Neutrophil (primary cell): ENCODE data around the gene NPAS3.

Source experiments
- H3K27ac ChIP-seq: fragments of 200-600 bp; sonication (generic); 2 replicates; pipeline ENCODE4 v1.5.1; 2016; ENCODE audit warnings: mild to moderate bottlenecking, moderate library complexity
- H3K27me3 ChIP-seq: fragments of 200-600 bp; sonication (generic); 2 replicates; pipeline ENCODE4 v1.6.0; 2016; ENCODE audit warnings: mild to moderate bottlenecking
- H3K36me3 ChIP-seq: fragments of 200-600 bp; sonication (generic); 2 replicates; pipeline ENCODE4 v1.5.1; 2017
- H3K4me1 ChIP-seq, 2 experiments: fragments of 200-600 bp in 1 of 2; sonication (generic) in 1 of 2; 1 replicate in 1 of 2; 2 replicates in 1 of 2; pipeline versions ENCODE4 v1.5.1 to v1.6.1; 2013 to 2016; ENCODE audit warnings: low read depth in 1 of 2, low read length in 1 of 2, mild to moderate bottlenecking in 1 of 2, moderate library complexity in 1 of 2; ENCODE audit not compliant: control insufficient read depth in 1 of 2, insufficient read depth in 1 of 2
- H3K4me3 ChIP-seq, 2 experiments: fragments of 200-600 bp in 1 of 2; sonication (generic) in 1 of 2; 1 replicate in 1 of 2; 2 replicates in 1 of 2; pipeline ENCODE4 v1.5.1; 2013 to 2016; ENCODE audit warnings: low read depth in 1 of 2, low read length in 1 of 2, mild to moderate bottlenecking in 1 of 2, moderate library complexity in 1 of 2
- H3K9me3 ChIP-seq: fragments of 200-600 bp; sonication (generic); 2 replicates; pipeline ENCODE4 v1.5.1; 2016
- TF ChIP-seq, protein P1 (sequence below): fragments of 200-600 bp; sonication (generic); IDR thresholded peaks from 2 replicates; pipeline ENCODE4 v1.5.1; 2016; ENCODE audit warnings: antibody characterized with exemption

The NPAS3 gene

DNA sequence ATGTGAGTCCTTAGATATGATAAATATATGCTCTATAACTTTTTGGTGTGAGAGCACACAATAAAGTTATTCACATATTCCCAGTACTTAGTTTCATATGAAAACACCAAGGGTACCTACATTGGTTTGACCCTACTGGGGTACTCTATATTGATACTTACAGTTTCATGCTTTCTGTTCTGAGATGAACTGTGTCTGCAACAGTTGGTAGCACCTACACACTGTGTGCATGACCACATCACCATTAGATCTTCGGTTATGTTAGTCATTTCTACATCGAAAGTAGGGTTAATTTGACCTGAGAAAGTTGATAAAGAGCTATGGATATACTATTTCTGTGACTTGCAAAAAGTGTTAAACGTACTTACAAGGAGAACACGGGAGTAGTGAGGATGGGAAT, 337.2 kb downstream of the NPAS3 start:
- Histone ChIP-seq H3K27ac (no peak overlapping the region), H3K4me1 (no peaks in the 10 kb centered on the region), H3K27me3 (no peaks in the 10 kb centered on the region), H3K9me3 (no peaks in the 10 kb centered on the region), H3K4me3 (no peak overlapping the region), H3K36me3 (no peaks in the 10 kb centered on the region)
- TF ChIP-seq, protein P1, sequence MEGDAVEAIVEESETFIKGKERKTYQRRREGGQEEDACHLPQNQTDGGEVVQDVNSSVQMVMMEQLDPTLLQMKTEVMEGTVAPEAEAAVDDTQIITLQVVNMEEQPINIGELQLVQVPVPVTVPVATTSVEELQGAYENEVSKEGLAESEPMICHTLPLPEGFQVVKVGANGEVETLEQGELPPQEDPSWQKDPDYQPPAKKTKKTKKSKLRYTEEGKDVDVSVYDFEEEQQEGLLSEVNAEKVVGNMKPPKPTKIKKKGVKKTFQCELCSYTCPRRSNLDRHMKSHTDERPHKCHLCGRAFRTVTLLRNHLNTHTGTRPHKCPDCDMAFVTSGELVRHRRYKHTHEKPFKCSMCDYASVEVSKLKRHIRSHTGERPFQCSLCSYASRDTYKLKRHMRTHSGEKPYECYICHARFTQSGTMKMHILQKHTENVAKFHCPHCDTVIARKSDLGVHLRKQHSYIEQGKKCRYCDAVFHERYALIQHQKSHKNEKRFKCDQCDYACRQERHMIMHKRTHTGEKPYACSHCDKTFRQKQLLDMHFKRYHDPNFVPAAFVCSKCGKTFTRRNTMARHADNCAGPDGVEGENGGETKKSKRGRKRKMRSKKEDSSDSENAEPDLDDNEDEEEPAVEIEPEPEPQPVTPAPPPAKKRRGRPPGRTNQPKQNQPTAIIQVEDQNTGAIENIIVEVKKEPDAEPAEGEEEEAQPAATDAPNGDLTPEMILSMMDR, result no peak

DNA sequence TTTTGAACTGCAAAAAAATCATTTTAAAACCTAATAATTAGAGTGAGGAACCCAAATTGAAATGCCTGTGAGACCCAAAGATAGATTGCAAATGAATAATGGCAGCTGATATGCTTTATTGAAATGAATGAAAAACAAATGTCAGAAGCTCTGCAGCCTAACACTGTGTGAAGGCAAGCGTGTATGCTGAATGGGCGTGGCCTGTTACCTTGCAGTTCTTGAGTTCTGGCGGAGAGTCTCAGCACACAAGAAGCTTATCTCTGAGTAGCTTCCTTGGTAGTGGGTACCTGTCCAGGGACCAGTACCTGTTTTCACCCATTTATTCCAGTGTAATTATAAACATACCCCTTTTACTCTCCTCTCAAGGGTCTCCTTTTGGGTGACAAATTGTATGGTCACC, 341.2 kb downstream of the NPAS3 start:
- H3K27me3 ChIP-seq, result no peaks in the 10 kb centered on the region
- no peaks in the 10 kb centered on the region for H3K4me1 ChIP-seq
- TF ChIP-seq, protein P1, result no peak
- no peaks in the 10 kb centered on the region for H3K9me3 ChIP-seq
- no peak overlapping the region for H3K4me3 ChIP-seq
- no peak overlapping the region for H3K27ac ChIP-seq
- H3K36me3 ChIP-seq, result no peaks in the 10 kb centered on the region

DNA sequence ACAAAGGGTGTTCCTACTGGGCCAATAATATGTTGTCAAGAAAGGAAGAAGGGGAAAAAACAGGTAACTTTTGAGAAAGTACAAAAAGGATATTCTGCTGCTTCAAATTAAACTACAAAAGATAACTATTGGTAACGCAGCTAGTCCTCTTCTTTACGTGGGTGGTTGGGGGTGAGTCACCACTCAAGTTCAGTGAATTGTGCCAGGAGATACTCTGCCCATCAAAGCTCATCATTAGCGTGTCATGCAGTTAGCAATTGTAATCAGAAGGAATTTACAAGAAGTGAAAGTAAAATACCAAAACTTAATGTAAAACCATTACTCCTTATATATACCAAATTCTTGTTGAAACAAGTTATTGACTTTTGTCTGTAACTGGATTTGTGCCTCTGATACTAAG, 342.0 kb downstream of the NPAS3 start:
- H3K27me3 ChIP-seq, result no peaks in the 10 kb centered on the region
- H3K4me1 ChIP-seq, result no peaks in the 10 kb centered on the region
- TF ChIP-seq, protein P1, result no peak
- H3K36me3 ChIP-seq, result no peaks in the 10 kb centered on the region
- no peak overlapping the region for H3K27ac ChIP-seq
- no peaks in the 10 kb centered on the region for H3K9me3 ChIP-seq
- H3K4me3 ChIP-seq, result no peak overlapping the region

DNA sequence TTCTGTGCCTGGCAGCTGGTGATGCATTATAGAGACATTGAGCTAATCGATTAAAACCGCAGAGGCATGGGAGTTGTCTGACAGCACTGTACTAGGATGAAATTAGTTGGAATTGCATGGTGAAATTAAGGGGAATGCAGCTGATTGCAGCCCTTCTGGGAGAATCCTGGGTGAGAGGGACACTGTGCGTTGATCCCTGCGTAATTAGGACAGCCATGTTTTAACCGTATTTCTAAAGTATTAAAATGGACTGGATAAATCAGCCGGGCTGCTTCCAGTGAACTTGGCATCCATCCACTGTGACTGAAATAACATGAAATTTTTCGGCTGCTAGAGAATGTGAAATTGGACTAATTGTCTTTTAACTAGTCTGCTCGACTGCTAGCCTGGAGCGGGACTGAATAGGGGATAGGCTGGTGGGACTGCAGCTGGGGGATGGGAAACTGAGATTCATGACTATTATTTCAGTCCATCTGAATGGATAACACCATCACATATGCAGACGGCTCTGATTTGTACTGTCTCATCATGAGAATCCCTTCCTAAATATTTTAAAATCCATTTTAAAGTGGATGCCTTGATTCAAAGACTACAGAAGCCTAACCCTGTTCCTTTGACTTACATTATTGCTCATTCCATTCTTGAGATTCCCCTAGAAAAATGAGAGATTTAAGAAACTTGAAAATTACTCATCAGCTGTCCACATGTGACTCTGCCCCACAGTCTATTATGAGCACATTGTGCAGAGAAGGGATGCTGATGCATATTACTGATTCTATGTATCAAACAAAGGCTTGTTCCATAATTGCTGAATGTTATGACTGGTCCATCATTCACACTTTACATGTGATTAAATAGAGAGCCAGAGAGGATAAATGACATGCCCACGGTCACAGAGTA, 343.9 kb downstream of the NPAS3 start:
- Histone ChIP-seq H3K36me3 (no peaks in the 10 kb centered on the region), H3K4me3 (no peak overlapping the region), H3K9me3 (no peaks in the 10 kb centered on the region), H3K27ac (no peak overlapping the region), H3K27me3 (no peaks in the 10 kb centered on the region), H3K4me1 (no peaks in the 10 kb centered on the region)
- TF ChIP-seq, protein P1, result no peak

DNA sequence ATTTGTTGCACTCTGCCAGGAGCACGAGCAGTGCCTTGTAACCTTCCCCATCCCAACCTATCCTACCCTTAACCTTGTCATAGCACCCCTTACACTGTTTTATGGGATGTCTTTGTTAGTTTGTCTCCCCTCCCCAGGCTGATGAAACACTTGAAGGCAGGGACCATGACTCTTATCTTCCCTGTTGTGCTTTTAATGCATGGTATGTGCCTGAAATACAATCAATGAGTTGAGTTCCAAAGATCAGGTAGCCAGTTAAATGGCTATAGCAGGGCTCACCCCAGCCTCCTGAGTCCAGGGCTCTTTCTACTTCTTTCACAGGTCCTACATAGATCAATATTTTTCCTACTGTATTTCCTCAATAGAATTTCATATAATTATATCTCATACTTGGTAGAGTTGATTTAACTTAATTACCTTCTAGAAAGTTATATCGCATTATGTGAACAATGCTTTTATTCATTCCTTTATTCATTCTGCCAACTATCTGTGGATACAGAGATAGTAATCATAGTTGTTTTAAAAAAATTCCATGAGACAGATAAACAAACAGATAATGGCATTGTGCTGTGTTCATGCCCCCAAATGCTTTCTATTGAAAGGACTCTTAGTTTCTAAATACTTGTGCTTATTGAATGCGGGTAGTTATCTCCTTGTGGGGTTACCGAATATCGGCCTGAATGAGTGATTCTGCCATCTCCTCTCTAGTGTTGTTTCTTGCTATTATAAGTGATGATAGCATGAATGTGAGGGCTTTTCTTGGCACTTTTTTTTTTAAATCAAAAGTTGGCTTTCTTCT, 347.4 kb downstream of the NPAS3 start:
- Histone ChIP-seq H3K36me3 (no peaks in the 10 kb centered on the region), H3K27ac (no peak overlapping the region), H3K4me3 (no peak overlapping the region), H3K4me1 (no peaks in the 10 kb centered on the region), H3K27me3 (no peaks in the 10 kb centered on the region), H3K9me3 (no peaks in the 10 kb centered on the region)
- TF ChIP-seq, protein P1, result no peak
